ENCODE results near the gene C10orf143.

DNA sequence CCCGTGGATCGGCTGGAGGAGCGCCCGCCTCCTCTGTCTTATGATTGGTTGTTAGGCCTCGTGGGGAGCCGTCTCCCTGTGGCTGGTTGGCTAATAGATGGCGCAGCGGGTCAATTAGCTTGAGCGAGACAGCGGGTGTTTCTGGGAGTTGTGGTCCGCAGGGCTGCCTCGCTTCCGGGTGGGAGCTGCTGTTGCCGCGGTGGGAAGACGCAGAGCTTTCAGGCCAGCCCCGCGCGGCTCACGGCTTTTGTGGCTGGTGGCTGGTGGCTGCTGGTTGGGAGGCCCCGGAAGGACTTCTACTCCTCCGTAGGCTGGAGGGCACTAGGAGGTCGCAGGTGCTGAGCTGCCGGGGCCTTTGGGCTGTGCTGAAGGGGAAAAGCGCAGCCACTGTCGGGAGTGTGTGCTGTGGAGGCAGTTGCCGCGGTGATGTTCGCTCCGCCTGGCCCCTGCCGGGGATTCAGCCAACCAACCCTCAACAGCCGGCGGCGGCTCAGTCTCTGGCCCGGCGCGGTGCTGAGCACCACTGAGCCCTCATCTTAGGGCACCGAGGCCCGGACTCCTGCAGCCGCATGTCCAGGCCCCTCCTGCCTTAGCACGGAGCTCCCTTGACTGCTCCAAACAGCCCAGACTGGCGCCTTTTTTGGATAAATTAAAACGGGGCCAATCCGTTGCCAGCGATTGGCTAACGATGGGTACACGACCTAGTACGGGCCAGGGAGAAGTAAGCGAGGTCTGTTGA lies 652 bp upstream of the C10orf143 start:
- TF ChIP-seq, protein P1, sequence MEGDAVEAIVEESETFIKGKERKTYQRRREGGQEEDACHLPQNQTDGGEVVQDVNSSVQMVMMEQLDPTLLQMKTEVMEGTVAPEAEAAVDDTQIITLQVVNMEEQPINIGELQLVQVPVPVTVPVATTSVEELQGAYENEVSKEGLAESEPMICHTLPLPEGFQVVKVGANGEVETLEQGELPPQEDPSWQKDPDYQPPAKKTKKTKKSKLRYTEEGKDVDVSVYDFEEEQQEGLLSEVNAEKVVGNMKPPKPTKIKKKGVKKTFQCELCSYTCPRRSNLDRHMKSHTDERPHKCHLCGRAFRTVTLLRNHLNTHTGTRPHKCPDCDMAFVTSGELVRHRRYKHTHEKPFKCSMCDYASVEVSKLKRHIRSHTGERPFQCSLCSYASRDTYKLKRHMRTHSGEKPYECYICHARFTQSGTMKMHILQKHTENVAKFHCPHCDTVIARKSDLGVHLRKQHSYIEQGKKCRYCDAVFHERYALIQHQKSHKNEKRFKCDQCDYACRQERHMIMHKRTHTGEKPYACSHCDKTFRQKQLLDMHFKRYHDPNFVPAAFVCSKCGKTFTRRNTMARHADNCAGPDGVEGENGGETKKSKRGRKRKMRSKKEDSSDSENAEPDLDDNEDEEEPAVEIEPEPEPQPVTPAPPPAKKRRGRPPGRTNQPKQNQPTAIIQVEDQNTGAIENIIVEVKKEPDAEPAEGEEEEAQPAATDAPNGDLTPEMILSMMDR (IDR thresholded peaks at IDR 0.05; ENCODE audit: low read depth, low read length), result no peak
- no peak for TF ChIP-seq EZH2phosphoT487 (IDR thresholded peaks at IDR 0.05; ENCODE audit: low read depth)
